NCI-H2196 treated with DMSO at 0.1 percent for 48 hours (cell line): ENCODE measurements around the gene GNG7.
"Not testable (repeated sequence)": the region's sequence is repeated elsewhere in the genome, so short reads cannot be mapped to it uniquely, and the experiment has no call there.

Source experiments
- DNase-seq: peaks from one replicate; lab custom pipeline; 2025; ENCODE audit not compliant: unreplicated experiment; lab: John Stamatoyannopoulos, UW

GNG7 gene

DNA sequence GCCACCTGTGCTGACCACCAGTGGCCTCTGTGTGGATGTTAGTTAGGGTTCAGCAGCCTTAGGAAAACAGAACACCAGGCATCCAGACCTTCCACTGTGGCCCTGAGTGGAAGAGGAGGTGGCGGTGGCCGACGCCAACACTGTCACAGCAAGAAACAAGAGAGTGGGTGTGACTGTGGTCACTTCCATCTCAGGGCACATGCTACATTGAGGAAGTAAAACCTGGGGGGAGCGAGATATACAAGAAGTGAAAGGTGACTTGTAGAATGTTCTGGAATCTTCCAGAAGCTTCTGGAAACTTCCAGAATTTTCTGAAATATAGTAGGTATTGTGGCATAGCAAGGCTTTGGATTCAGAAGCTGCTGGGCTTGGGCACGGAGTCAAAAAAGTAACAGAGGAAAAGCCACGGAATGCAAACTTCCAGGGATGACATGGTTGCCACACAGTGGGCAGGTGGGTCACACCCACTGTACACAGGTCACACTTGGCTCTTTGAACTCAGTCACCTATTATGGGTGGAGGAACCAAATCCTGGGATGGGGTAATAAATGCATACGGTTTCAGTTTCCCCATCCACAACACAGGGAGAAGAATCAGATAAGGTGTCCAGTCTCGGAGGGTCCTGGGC lies 24.3 kb downstream of the GNG7 start:
- no peak for DNase-seq

DNA sequence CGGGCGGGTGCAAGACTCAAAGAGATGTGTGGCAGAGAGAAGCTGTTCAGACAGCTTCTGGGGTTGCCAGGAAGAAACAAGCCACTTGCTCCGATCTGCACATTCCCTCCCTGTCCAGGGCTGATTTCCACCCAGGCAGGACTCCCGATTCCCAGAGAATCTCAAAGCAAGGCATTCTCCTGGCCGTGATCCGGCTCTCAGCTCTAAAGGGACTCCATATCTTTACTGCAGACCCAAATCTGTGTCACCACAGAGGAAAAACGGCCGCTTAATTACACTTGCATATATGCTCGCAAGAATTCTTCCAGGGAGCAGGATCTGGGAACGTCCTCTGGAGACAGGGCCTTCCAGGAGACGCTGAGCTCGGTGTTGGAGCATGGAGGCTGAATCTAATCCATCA lies 25.7 kb downstream of the GNG7 start:
- DNase-seq = no peak

DNA sequence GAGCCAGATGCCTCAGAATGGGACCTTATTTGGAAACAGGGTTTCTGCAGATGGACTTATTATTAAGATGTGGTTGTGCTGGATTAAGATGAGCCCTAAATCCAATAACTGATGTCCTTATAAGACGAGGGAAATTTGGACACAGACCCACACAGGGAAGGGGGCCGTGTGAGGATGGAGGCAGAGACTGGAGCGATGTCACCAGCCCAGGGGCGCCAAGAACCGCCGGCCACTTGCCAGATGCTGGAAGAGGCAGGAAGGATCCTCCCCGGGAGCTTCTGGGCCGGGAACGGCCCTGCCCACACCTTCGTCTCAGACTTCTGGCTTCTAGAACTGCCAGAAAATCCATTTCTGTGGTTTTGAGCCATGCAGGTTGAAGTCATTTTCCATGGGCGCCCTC lies 26.6 kb downstream of the GNG7 start:
- DNase-seq = no peak

DNA sequence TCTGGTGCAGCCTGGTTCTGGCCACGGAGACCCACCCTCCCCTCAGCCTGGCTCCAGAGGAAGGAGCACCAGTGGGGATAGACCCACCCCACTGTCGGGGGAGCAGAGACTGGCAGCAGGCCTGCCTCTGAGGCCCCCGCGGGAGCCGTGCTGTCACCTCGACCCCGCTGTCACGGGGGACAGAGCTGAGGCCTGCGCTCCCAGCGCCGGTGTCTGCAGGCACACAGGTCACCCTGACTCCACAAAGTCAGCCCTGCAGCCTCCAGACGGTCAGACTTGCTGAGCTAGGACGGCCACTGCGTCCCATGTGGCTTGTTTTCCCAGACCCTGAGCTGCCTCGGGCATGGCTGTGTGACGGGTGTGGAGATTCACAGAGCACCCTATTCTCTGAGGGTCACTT lies 32.3 kb downstream of the GNG7 start:
- DNase-seq = no peak

DNA sequence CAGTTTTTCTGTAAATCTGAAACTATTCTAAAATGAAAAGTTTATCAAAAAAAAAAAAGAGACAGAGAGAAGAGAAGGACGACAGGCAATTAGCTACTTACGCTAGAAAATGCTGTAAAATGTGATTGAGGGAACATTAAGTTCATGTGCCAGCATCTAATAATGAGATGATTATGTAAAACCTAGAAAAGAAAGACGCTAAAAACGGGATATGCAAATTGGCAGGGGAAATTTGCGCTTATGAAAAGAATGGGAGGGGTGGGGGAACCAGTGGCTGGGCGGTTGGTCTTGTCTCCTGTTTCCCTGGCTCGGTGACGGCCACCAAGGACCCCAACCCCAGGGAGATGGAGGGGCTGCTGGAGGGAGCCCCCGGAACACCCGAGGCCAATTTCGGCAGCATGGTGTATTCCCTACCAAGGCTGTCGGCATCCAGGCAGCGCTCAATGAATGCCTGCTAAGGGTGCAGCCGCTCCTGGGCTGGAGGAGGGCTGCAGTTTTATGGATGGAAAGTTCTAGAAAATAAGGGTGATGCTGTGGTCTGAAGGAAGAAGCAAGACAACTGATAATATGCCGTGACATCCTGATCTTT lies 34.2 kb downstream of the GNG7 start:
- DNase-seq = no peak

DNA sequence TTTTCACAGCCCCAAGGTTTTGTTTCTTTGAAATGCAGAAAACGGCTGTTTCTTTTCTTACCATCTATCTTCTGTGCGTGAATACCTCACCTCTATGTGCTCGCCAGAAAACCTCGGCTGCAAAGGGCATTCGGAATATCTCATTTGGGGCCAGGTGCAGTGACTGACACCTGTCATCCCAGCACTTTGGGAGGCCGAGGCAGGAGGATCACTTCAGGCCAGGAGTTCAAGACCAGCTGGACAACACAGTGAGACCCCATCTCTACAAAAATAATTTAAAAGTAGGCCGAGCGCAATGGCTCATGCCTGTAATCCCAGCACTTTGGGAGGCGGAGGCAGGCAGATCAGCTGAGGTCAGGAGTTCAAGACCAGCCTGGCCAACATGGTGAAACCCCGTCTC lies 35.1 kb downstream of the GNG7 start:
- DNase-seq = not testable (repeated sequence)

DNA sequence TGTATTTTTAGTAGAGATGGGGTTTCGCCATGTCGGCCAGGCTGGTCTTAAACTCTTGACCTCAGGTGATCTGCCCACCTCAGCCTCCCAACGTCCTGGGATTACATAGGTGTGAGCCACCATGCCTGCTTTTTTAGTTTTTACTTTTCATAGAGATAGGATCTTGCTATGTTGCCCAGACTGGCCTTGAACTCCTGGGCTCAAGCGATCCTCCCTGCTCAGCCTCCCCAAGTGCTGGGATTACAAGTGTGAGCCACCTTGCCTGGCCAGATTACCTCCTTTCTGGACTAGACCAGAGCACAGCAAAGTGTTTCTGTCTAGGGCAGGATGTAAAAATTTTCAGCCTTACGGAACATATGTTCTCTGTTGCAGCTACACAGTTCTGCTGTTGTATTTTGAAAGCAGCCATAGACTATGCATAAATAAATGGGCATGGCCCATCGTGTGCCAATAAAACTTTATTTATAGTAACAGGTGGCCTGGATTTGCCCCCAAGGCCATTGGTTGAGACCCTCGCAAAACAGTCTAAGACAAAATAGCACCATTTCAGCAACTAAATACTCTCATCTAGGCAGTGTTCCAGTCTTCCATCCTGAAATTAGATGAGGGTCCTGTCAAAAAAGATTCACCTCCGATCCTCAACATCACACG lies 36.0 kb downstream of the GNG7 start:
- DNase-seq = no peak

DNA sequence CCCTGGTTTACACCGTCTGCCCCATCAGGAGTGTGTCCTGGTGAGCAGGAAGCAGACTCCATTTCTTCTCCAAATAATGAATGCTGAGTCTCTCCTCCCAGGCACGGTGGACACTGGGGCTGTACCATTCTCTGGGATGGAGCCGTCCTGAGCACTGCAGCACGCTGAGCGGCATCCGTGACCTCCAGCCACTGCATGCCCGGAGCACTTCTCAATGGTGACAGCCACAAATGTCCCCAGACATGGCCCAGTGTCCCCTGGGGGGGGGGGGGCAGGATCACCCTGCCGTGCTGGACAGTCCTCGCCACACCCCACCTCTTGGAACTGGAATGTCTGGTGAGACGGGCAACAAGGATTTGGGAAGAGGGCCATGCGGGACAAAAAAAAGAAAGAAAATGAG lies 37.4 kb downstream of the GNG7 start:
- DNase-seq = no peak

DNA sequence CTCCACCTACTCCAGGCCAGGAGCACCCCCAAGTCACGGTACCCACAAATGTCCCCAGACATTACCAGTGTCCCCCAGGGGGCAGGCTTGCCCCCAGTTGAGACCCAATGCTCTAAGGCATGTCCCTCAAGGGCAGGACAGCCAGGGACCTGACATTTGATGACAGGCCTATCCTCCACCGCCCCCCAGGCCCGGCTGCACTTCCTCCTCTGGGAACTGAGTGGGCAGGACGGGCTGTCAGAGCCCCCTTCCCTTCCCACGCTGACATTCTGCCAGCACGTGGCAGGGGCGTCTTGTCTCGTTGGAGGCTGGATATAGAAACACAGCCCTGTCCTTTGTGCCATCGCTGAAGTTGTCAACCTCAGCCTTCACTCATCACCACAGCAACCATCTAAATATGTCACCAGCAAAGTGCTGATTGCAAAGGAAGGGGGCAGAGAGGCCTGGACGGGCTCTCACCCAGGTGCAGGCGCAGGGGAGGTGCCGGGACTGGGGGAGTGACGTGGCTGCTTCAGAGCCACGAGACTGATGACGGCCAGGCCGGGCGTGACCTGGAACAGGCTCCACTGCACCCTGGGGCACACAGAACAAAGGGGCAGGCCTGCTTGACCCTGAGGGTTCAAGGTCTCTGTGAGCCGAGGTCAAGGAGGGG lies 38.4 kb downstream of the GNG7 start:
- DNase-seq = no peak

DNA sequence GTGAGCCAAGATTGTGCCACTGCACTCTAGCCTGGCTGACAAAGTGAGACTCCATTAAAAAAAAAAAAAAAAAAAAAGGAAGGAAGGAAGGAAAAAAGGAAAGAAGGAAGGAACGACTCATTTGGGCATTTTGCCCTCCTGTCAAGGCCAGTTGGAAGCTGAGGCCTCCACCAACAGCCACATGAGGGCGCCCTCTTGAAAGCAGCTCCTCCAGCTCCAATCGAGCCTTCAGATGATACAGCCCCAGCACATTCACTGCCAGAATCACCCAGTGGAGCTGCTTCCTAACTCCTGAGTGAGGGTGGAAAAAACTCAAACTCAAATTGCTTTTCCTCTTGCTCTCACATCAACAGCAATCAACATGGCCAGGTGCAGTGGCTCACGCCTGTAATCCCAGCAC lies 40.9 kb downstream of the GNG7 start:
- DNase-seq = no peak

DNA sequence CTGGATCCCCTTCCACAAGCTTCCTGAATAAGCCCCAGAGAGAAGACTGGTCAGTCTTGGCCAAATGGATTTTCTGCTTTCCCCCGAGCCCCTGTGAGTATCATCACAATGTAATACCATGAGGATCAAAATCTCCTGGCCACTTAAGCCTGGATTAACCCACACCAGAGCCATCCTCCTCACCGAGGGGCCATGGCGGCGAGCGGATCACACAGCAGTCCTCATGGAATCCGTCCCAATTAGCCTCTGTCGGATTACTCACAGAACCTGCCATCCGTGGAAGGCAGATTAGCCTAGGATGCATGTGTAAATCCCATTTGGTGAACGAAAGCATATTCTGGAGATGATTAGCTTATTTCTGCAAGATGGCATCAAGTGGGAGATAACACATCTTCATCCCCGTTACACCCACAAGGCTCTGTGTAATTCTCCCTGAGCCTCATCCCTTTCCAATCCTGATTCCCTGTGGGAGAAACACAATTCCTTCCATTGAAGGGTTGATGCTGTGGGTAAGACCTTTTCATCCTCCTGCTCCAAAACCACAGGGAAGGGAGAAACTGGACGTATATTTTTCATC lies 42.5 kb downstream of the GNG7 start:
- no peak for DNase-seq

DNA sequence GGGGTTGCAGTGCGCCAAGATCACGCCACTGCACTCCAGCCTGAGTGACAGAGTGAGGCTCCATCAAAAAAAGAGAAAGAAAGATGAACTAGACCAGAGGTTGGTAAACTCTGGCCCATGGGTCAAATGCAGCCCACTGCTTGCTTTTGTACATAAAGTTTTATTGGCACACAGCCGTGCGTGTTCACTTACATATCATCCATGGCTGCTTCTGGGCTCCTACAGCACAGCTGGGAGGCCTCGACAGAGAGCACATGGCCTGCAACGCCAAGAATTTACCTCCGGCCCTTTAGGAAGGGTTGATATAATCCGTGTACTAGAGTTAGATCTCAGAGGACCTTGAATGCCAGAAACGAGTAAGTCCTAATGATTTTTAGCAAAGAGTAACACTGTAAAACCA lies 46.0 kb downstream of the GNG7 start:
- no peak for DNase-seq

DNA sequence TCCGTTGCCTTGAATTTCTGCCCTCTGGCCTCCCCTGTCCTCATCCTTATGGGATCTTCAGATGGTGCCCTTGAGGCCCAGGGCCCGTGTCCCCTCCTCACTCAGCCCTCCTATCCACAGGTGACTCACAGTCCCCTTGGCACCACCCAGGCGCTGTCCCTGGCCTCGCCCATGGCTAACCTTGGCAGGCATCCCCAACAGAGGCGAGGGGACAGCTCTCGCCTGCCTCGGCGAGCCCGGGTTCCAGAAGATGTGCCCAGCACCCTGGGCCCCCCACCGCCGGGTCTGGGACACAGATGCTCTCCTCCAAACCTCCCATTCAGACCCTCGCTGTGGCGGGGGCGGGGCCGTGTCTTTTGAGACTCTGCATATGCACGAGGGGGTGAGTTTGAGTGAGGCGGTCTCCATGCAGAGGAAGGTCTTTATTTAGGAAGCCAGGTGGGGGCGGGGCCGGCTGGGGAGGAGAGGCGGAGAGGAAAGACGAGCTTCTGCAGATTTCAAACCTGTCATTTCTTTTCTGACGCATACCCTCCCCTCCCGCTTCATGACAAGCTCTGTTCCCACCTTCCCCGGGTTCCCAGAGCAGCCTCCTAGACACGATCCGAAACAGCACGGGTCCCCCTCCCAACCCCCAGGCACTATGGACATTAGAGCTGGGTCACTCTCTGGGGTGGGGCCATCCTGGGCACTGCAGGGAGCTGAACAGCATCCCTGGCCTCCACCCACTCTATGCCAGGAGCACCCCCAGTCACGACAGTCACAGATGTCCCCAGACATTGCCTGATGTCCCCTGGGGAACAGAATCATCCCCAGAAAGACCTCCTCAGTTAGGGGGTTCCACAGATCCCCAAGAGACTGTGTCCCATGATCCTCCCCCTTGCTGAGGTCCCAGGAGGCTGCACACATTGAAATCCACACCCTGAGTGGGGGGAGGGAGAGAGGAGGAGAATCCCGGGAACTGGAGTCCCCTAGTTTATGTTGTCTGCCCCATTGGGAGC lies 48.5 kb downstream of the GNG7 start:
- no peak for DNase-seq

DNA sequence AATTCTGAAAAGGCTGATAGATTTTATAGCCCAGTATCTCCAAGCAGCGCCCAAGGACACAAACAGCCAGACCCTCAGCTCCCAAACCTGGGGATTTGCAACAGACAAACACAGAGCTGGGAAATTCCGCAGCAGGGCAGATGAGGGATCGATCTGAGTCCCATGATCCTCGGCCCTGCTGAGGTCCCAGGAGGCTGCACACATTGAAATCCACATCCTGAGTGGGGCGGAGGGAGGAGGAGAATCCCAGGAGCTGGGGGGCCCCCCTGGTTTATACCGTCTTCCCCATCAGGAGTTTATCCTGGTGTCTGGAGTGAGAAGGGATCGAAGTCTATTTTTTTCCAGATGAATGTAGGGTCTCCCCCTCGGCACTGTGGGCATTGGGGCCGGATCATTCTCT lies 49.3 kb downstream of the GNG7 start:
- DNase-seq = no peak

DNA sequence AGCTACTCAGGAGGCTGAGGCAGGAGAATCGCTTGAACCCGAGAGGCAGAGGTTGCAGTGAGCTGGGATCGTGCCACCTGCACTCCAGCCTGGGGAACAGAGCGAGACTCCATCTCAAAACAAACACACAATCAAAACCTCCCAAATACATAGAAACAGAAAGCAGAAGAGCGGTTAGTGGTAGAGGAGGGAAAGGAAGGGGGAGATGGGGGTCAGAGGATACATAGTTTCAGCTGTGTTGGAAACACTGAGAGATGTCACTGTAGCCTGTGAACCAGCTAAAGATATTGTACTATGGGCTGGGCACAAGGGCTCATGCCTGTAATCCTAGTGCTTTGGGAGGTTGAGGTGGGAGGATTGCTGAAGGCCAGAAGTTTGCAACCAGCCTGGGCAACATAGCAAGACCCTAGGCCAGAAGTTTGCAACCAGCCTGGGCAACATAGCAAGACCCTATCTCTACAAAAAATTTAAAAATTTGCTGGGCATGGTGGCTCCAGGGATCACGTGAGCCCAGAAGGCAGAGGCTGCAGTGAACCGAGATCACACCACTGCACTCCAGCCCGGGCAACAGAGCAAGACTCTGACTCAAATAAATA lies 49.9 kb downstream of the GNG7 start:
- no peak for DNase-seq

DNA sequence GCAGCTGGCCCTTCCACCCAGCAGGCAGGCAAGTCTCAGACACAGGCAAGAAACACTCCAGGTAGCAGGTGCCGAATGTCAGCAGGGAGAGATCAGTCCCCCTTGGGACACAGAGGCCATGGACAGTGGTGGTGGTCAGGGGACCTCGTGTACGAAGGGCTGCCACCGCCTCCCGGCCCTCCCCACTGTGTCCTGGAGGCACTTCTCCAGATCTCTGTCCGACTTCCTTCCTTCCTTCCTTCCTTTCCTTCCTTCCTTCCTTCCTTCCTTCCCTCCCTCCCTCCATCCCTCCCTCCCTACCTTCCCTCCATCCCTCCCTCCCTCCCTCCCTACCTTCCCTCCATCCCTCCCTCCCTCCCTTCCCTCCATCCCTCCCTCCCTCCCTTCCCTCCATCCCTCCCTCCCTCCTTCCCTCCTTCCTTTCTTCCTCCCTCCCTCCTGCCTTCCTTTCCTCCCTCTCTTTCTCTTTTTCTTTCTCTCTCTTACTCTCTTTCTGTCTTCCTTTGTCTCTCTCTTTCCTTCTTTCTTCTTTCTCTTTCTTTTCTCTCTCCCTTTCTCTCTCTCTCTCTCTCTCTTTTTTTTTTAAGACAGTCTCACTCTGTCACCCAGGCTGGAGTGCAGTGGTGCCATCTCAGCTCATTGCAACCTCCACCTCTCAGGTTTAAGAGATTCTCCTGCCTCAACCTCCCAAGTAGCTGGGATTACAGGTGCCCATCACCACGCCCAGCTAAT lies 51.3 kb downstream of the GNG7 start:
- not testable (repeated sequence) for DNase-seq

DNA sequence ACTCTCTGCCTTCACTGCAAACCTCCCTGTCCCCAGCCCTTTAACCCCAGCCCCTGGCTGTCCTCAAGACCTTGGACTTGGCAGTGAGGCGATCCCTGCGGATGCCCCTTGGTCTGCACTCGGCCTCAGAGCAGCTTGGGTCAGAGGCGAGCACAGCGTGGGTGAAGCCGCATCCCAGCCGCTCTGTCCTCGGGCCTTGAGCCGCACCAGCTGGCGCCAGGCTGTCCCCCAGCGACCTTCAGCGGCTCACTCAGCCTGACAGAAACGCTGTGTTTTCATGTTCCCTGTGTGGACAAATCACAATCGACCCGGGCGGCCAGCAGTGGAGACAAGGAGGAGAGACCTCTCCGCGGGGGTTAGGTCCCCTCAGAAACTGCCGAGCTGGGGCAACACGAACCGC lies 52.0 kb downstream of the GNG7 start:
- no peak for DNase-seq

DNA sequence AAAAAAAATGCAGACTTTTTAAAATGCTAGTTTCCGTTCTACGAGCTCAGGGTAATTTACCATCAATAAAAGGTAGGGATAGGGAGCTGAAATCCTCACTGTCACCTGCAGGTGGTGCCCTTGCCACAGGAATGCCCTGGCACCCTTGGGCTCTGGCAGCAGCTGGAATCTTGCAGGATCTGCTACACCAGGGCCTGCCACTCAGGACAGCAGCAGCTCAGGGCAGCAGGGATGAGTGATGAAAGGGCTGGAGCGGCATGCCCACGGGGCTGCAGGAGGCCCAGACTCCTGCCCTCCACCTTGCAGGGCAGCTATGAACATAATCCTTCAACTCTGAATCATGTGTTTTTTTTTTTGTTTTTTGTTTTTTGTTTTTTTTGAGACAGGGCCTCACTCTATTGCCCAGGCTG lies 54.0 kb downstream of the GNG7 start:
- DNase-seq = peak; percentile 58

DNA sequence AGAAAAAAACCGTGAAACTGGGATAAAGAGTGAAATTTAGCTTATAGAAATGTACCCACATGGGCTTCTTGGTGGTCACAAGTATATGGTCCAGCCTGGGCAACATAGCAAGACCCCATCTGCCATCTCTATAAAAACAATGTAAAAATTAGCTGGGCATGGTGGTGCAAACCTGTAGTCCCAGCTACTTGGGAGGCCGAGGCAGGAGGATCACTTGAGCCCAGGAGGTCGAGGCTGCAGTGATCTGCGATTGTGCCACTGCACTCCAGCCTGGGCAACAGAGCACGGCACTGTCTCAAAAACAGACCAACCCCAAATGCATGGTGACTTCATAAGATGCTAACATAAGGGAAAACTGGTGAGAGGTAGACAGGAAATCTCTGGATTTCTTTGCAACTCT lies 54.4 kb downstream of the GNG7 start:
- DNase-seq = no peak
